GM18507 (cell line): ENCODE data around the gene ZNF207.
"Not testable (repeated sequence)": the region's sequence is repeated elsewhere in the genome, so short reads cannot be mapped to it uniquely, and the experiment has no call there.

Source experiments
- DNase-seq: peaks from one replicate; pipeline ENCODE4 v3.0.0; 2011; ENCODE audit warnings: low read depth; ENCODE audit not compliant: insufficient read length; ENCODE audit errors: extremely low spot score
- FAIRE-seq: peaks from 2 replicates; lab custom pipeline; 2011; peaks lifted over from hg19 to GRCh38; lab: Jason Lieb, UNC

The ZNF207 gene

DNA sequence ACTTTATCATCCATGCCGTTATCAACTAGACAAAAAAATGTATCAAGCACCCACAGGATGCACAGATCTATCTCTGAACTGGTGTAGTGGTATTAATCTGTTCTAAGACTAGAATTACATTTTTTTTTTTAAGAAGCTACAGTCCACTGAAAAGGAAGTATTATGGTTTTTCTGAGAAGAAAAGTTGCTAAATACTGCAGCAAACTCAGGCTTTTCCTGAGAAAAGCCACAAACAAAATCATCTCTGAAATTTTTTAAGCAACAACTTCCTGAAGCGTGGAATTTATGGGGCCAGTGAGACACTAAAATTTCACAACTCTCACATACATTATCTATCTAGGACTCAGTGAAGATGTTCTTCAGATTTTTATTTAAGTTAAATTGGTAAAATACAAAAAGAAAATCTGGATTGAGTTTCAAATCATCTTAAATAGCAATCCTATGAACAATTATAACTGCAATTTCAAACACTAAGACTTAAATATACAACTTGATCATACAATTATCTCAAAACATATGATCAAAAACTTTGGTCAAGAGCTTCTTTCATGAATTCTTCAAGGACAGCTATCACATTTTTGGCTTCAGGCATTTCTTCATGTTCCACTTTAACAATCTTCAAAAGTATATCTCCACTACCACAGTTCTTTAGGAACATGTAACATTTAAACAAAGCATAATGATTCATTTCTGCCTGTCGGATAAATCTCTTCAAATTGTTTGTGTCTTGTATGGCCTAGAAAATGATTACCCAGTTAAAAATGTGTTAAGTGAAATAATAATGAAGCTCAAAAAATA is 18.5 kb upstream of the ZNF207 start:
- no peak for FAIRE-seq
- DNase-seq: no peak

DNA sequence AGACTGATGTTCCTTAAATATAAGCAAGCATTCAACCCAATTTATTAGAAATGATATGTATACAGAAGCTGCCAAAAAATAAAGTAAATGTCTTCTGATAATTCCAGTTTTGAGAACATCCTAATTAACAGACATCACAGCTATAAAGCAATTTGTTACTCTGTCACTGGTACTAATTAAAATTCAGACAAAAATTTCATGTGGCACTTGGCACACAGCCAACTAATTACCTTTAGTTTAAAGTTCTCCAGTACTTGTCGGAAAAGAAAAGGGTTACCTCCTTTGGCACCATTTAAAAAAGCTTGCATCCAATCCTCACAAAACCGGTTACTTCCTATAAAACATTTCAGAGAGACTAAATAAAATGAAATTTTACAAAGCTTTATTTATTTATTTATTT is 16.8 kb upstream of the ZNF207 start:
- FAIRE-seq (no peak), DNase-seq (no peak)

DNA sequence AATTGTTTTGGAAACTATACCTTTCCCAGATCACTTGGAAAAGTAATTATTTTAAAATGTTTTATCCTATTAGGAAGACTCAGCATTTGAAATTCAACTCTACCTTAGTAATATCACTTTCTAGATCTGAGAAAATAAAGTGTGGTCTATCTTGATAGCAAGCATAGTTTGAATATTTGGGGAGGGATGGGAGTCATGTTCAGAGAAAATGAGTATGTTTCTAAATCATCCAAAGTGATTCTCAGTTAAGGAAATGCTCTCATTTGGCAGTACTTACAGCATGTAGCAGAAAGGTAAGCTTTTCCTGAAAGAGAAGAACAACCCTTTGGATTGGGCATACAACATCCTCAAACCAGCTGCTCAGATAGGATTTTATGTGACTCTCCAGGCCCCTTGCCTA is 14.9 kb upstream of the ZNF207 start:
- no peak for DNase-seq
- FAIRE-seq: no peak

DNA sequence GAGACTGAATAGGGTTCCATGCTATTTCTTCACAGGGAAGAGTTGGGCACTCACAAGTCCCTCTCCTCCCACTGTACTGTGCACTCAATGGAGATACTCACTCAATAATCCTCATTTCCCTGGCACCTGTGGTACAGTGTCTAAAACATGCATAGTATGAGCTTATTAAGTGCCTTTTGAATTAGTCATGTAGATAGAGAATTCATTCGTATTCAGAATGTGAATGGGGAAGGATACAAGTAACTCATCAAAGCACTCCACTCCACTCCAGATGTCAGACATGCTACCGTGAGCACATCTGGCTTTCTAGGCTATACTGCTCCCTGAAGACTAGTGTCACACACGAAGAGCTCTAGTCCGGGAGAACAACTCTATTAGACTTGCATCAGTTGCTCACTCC is 14.3 kb upstream of the ZNF207 start:
- FAIRE-seq: no peak
- no peak for DNase-seq

DNA sequence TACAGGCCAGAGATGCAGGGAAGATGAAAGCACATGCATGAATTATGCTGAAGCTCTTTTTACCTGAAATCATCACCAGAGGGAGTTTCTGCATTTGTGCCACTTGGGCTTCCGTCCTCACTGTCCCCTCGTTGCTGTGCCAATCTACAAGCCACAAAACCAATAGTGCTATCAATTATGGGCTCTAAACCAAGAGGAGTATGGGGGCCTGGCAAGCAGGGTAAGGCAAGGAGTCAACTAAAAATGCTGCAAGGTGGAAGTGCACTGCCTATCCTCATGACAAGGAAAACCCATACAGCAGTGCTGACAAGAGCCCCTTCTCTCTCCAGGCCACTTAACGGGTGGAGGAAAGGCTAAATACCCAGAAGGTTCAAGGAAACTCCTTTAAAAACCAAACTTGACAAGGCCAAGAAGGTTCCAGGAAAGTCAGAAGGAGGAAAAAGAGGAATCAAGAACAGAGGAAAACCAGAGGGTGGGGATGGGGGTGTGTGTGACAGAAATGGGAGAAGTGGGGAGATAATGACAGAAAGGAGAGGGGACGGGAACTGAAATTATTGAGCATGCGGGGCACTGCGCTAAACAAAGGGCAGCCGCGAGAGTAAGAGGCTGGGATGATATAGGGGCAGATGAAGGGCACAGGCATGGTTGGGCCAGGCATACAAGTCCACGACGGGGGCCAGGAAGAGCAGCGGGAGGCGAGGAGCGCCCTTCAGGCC is 8.7 kb upstream of the ZNF207 start:
- FAIRE-seq: peak; percentile 72
- no peak for DNase-seq

DNA sequence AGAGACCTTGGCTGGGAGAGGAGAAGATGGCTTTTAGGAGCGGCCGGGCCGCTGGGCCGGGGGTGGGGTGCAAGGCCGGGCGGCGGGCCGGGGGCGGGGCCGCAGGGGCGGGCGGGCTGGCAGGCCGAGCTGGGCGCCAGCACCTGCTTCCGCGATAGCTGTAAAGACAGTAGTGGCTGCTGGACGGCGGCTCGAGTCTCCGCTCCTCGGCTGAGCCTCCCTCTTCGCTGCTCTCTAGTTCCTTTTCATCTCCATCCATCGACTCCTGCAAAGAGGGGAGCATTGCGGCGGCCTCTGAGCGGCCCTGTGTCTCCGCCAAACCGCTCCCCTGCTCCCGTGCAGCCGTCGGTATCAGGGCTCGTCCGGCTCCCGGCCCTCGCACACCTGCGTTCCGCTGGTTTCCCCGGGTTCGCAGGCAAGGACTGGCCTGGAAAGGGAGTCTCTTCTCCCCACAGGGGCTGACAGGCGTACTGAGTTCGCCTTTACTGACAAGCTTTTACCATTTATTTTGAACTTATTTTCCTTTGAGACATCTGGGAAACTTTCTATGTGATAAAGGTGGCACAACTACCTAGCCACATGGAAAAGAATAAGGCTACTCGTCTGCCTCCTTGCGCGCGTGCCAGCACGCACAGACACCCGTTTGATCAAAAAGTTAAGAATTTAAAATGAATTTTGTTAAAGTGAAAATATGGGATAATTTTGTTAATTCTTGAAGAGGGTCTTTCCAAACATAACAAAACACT is 7.9 kb upstream of the ZNF207 start, which contains the start of gene C17orf75:
Gene C17orf75, minus strand, starts transcription at position 317 of the 746 bp plus-strand sequence. Its CDS starts 34 bp downstream, at position 283.
- DNase-seq (no peak), FAIRE-seq (peak; percentile 50)

DNA sequence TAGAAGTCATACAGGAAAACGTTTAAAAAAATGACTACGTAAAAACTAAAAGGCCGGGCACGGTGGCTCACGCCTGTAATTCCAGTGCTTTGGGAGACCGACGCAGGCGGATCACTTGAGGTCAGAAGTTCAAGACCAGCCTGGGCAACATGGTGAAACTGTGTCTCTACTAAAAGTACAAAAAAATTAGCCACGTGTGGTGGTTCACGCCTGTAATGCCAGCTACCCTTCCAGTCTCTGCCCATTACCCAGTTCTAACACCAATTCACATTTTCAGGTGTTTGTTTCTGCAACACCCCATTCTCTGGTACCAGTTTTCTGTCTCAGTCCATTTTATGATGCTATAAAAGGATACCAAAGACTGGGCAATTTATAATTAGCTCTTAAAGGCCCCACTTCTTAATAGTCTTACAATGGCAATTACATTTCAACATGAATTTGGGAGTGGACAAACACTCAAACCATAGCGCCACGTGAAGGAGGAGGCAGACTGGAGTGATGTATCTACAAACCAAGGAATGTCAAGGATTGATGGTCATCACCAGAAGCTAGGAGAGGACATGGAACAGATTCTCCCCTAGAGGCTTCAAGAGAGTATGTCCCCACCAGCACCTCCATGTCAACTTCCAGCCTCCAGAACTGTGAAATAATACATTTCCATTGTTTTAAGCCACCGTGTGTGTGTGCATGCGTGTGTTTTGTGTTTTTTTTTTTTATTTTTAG is 7.2 kb upstream of the ZNF207 start:
- FAIRE-seq: no peak
- DNase-seq: no peak

DNA sequence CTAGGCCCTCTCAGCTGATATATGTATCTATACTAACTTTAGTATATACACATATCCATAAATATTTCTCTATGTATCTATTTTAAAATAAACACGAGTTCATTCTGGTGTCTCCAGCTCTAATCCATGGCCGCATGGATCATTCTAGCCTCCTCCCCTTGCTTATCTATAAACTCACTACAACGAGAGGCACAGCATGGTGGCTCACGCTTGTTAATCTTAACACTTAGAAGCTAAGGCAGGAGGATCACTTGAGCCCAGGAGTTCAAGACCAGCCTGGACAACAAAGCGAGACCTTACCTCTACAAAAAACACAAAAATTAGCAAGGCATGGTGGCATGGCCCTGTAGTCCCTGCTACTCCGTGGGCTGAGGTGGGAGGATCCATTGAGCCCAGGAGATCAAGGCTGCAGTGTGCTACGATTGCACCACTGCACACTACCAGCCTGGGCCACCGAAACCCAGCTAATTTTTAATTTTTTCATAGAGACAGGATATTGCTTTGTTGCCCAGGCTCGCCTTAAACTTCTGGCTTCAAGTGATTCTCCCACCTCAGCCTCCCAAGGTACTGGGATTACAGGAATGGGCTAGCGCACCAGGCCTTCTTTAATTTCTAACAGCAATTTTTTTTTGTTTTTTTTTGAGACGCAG is 3.9 kb upstream of the ZNF207 start:
- no peak for DNase-seq
- no peak for FAIRE-seq

DNA sequence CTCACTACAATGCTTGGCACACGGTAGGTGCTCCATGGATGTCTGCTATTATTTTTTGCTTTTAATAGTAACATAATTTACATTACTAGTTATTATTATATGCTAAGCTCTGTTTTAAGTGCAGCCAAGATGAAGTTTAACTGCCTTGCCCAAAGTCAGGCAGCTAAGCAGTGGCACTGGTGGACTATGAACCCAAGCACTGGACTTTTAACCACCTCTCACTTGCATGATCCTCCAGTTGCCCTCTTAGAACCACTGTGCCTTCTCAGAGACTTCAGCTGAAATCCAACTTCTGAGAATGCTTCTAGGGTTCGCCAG is 1.5 kb upstream of the ZNF207 start:
- DNase-seq (no peak), FAIRE-seq (no peak)

DNA sequence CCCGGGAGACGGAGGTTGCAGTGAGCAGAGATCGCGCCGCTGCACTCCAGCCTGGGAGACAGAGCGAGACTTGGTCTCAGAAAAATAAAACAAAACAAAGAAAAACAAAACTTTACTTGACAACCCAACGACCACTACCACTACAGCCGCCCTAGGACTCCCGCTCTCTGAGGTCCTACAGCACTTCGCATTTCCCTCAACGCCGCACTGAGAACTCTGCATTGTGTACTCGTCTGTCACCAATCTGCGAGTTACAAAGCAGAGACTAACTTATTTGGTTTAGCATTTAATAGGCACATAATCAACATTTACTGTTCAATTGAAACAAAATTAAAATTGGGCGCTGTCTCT is 479 bp upstream of the ZNF207 start:
- FAIRE-seq (no peak), DNase-seq (no peak)

DNA sequence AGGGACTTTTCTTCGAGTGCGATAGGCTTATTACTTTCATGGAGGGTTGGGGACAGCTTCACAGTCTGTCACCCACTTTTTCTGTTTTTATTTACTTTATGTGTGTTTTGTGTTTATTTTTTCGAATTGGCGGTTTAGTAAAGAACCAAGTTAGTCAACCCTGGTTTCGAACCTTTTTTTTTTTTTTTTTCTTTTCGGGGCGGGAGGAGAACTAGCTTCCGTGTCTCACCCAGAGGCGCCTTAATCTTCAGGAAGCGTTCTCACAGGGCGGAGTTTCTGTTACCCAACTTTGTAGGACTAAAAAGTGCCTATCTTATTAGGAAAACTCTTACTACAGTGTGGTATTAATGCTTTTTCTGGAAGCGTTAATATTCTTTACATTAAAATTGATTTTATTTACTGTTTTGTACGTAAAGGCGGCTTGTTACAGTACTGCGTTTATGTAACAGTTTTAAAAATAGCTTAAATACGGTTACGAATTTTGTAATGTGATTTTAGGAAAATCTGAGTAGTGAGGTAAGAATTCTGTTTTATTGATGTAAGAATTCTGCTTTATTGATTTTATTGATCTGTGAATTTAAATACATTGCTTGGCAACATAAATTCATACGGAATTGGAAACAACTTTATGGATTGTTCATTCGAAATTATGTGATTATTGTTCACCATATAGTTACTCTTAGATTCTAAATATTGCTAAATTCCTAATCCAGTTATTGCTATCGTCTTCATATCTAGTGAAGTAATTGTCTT is 885 bp downstream of the ZNF207 start:
- FAIRE-seq: peak; percentile 65
- no peak for DNase-seq

DNA sequence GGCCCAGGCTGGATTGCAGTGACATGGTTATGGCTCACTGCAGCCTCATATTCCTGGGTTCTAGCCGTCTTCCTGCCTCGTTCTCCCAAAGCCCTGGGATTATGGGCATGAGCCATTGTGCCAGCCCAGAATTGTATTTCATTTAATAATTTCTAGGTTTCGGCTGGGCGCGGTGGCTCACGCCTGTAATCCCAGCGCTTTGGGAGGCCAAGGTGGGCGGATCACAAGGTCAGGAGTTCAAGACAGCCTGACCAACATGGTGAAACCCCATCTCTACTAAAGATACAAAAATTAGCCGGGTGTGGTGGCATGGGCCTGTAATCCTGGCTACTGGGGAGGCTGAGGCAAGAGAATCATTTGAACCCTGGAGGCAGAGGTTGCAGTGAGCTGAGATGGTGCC is 2.8 kb downstream of the ZNF207 start:
- not testable (repeated sequence) for FAIRE-seq, DNase-seq

DNA sequence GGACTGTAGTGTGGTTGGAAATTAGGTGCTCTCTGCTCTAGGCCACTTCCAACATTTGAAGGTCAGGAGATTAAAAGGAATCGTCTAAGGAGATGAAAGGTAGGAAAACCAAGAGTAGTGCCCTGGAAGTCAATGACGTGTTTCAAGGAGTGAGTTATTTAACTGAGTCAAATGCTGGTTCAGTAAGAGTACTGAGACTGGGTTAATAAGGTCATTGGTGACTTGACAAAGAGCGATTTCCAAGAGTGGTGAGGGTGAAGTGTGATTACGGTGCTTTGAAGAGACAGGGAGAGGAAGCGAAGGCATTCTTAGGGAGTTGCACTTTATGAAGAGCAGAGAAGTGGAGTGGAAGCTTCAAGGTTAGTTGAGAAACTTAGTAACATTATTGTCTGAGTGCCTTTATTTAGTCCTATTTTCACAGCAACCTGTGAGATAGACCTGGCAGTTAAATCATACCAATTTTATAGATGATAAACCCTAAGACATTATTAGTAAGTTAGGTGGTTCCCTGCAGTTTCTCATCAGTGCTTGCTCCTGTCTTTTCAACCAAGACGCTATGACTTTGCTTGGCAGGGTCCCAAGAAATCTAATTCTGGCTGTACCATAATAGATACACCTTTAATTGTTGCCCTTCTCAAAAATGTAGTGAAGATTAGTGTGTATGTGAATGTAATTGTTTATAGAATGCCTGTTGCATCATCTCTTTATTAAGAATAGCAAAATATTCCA is 5.9 kb downstream of the ZNF207 start:
- FAIRE-seq: no peak
- DNase-seq: no peak

DNA sequence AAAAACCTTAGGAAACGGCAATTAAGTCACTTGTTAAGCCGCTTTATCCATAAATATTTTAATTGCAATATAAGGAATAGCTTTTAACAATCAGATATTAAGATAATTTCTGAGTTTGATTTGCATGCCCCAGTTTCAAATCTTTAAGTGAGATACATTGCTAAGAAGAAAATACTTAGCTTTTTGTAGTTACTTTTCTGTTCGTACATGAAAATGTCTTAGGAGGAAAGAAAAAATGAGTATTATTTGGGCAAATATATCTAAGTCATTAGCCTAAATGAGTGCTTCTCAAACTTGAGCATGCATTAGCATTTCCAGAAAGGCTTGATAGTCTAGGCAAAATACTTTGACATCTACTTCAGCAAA is 6.4 kb downstream of the ZNF207 start:
- no peak for DNase-seq

DNA sequence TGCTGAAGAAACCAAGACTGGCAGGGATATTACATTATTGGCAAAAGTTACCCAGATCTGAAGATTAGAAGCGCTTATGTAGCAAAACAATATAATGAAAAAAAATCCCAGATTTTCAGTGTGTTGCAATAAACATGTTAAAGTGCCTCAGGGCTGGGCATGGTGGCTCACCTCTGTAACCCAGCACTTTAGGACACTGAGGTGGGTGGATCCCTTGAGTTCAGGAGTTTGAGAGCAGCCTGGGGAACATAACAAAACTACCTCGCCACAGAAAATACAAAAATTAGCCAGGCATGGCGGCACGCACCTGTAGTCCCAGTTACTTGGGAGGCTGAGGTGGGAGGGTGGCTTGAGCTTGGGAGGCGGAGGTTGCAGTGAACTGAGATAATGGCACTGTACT is 6.8 kb downstream of the ZNF207 start:
- FAIRE-seq (no peak), DNase-seq (no peak)

More for the DNA sequence above, 6.4 kb downstream of the ZNF207 start:
- FAIRE-seq: no peak

DNA sequence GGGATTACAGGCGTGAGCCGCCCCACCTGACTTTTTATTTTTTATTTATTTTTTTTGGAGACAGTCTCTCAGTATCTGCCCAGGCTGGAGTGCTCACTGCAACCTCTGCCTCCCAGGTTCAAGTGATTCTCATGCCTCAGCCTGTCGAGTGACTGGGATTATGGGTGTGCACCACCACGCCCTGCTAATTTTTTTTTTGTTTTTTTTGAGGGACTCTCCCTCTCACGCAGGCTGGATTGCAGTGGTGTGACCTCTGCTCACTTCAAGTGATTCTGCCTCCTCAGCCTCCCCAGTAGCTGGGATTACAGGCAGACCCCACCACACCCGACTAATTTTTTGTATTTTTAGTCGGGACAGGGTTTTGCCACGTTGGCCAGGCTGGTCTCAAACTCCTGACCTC is 7.7 kb downstream of the ZNF207 start:
- FAIRE-seq (no peak), DNase-seq (no peak)

DNA sequence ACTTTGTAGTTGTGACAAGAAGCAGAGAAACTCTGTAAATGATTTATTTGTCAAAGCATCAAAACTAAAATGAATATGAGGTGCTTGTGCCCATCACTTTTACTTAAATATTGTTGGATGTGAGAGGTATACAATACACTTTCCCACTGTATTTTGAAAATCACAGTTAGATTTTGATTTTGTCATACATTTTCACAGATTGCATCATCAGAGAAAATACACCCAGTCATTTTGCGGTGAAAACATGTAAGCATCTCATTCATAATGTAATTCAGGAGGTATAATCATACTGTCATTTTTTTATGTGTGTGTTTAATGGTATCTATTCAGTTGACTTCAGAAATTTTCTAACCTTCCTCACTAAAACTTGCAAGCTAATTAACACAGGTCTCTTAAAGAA is 11.3 kb downstream of the ZNF207 start:
- no peak for FAIRE-seq
- no peak for DNase-seq

DNA sequence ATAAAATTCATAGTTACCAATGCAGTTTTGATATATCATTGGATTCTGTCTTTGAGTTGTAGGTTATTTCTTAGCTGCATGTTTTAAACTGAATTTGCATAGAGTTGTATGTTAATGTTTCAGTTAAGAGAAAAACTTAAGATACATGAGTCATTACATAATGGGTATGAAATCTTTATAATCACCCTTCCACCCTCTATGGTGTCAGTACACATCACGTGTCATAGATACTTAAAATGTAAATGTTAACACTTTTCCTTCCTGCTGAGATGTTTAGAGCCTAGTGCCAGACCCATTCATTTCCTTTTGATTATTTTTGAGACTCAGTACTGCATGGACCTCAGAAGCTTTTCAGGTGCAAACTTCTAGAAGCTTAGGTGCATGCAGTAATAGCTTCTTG is 20.5 kb downstream of the ZNF207 start:
- no peak for FAIRE-seq
- DNase-seq: no peak
